Mucosa of stomach (tissue), 1 donor: ENCODE results near the gene PTBP3.

Source experiments
- H3K27me3 ChIP-seq: one replicate; pipeline ENCODE4 v1.7.0; 2013; ENCODE audit warnings: mild to moderate bottlenecking, low read length; ENCODE audit not compliant: control insufficient read depth, insufficient read depth
- H3K36me3 ChIP-seq: one replicate; pipeline ENCODE4 v1.7.0; 2013; ENCODE audit warnings: low read length; ENCODE audit not compliant: control insufficient read depth, insufficient read depth
- H3K4me1 ChIP-seq: one replicate; pipeline ENCODE4 v1.7.0; 2013; ENCODE audit warnings: mild to moderate bottlenecking, low read length; ENCODE audit not compliant: control insufficient read depth, insufficient read depth
- H3K4me3 ChIP-seq: one replicate; pipeline ENCODE4 v1.7.0; 2013; ENCODE audit warnings: low read length
- H3K9ac ChIP-seq: one replicate; pipeline ENCODE4 v1.7.0; 2013; ENCODE audit warnings: mild to moderate bottlenecking, low read length, moderate library complexity
- H3K9me3 ChIP-seq: one replicate; pipeline ENCODE4 v1.7.0; 2013; ENCODE audit warnings: mild to moderate bottlenecking, low read length, moderate library complexity; ENCODE audit not compliant: control insufficient read depth
- donor health status: Pancreatic carcinoma.

The PTBP3 gene

DNA sequence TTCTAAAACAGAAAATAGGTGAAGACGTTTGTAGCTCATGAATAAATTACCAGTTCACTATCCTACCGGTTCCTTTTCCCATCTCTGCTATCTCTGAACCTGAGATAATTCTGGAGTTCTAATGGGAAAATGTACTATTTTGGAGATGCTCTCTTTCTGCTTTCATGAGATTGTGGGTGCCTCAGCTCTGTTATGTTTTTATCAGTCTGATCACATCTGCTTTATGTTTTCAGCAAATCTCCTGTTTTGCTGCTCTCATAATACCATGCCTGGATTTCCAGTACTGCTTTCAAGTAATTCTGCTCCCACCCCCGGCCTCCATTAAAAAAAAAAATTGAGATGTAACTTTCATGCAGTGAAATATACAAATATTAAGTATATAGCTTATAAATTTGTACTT, 149.2 kb downstream of the PTBP3 start:
- Histone ChIP-seq H3K4me1 (peaks cover 7% of the 10 kb centered on the region), H3K4me3 (no peak overlapping the region), H3K9me3 (no peaks in the 10 kb centered on the region), H3K9ac (no peak overlapping the region), H3K36me3 (no peaks in the 10 kb centered on the region), H3K27me3 (no peaks in the 10 kb centered on the region)

DNA sequence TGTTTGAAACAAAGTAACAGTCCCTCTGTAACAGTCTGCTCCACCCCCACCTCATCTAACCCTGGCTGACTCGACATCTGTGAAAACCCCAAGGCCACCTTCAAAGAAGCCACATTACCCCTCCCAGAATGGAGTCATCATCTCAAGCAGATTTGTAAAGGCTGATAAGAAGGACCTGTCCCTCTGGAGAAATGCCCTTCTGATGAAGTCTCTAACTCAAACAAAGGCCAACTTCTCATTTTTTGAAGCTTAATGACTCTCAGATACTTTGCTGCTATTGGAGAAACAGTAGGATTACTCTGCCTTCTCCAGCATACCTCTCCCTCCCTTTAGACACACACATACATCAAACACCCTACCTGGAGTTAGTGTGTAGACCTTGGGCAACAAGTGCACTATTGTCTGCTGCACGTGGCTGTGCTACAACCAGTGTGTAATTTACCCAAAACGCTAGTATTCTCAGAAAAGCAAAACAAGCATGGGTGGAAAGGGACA, 153.0 kb downstream of the PTBP3 start:
- no peaks in the 10 kb centered on the region for H3K9me3 ChIP-seq
- H3K4me3 ChIP-seq, result no peak overlapping the region
- H3K36me3 ChIP-seq, result no peaks in the 10 kb centered on the region
- no peak overlapping the region for H3K9ac ChIP-seq
- no peaks in the 10 kb centered on the region for H3K27me3 ChIP-seq
- peaks cover 11% of the 10 kb centered on the region for H3K4me1 ChIP-seq

DNA sequence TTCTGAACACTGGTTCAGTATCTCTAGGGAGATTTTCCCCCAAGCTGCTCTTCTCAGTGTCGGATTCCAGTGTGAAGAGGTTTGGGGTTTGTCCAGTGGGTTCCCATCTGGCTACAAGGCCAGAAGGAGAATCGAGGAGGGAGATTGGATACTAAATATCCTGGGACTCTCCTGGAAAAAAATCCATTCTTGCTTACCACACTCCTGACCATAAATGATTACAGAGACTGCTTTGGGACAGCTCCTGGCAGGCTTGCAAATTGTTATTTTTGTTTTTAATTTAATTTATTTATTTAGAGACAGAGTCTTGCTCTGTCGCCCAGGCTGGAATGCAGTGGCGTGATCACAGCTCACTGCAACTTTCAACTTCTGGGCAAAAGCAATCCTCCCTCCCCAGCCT, 153.6 kb downstream of the PTBP3 start:
- Histone ChIP-seq H3K36me3 (no peaks in the 10 kb centered on the region), H3K9ac (no peak overlapping the region), H3K4me3 (no peak overlapping the region), H3K4me1 (peaks cover 13% of the 10 kb centered on the region), H3K27me3 (no peaks in the 10 kb centered on the region), H3K9me3 (no peaks in the 10 kb centered on the region)

DNA sequence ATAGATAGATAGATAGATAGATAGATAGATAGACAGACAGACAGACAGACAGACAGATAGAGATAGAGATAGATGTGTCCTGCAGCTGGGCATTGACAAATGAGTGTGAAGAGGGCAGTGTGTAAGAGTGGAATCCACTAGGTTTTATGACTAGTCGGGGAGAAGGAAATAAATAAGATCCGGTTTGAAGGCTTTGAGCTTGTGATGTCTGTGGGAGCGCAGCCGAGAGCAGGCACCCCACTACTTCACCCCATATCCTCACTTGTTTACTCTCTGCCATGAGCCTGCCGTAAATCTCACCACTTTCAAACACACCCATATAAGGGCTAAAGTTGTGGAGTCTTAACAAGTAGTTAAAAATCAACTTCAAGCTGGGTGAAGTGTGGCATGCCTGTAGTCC, 156.9 kb downstream of the PTBP3 start:
- peaks cover 38% of the 10 kb centered on the region for H3K4me1 ChIP-seq
- H3K4me3 ChIP-seq, result no peak overlapping the region
- H3K36me3 ChIP-seq, result no peaks in the 10 kb centered on the region
- H3K9me3 ChIP-seq, result no peaks in the 10 kb centered on the region
- H3K9ac ChIP-seq, result no peak overlapping the region
- no peaks in the 10 kb centered on the region for H3K27me3 ChIP-seq

DNA sequence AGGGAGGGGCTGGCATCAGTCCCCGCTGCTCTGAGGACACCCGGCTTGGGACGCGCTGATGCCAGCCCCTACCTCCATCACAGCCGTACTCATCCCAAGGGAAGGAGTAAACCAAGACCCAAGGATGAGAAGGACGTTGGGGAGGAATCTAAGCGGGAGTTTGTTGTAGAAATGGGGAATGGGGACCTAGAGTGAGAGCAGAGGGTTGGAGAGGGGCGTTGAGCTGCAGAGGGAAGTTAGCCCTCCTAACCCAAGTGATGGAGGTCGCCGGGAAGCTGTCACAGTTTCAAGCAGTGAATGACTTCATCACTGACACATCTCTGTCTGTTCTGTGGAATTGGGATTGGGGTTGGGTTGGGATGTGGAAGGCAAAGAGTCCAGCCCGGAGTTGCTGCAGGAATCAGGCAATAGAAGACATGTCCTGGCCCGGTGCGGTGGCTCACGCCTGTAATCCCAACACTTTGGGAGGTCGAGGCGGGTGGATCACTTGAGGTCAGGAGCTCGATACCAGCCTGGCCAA, 157.6 kb downstream of the PTBP3 start:
- no peaks in the 10 kb centered on the region for H3K9me3 ChIP-seq
- peaks cover 44% of the 10 kb centered on the region for H3K4me1 ChIP-seq
- no peaks in the 10 kb centered on the region for H3K36me3 ChIP-seq
- peak overlapping the region; percentile 43 for H3K4me3 ChIP-seq
- H3K27me3 ChIP-seq, result no peaks in the 10 kb centered on the region
- H3K9ac ChIP-seq, result peak overlapping the region; percentile 80

DNA sequence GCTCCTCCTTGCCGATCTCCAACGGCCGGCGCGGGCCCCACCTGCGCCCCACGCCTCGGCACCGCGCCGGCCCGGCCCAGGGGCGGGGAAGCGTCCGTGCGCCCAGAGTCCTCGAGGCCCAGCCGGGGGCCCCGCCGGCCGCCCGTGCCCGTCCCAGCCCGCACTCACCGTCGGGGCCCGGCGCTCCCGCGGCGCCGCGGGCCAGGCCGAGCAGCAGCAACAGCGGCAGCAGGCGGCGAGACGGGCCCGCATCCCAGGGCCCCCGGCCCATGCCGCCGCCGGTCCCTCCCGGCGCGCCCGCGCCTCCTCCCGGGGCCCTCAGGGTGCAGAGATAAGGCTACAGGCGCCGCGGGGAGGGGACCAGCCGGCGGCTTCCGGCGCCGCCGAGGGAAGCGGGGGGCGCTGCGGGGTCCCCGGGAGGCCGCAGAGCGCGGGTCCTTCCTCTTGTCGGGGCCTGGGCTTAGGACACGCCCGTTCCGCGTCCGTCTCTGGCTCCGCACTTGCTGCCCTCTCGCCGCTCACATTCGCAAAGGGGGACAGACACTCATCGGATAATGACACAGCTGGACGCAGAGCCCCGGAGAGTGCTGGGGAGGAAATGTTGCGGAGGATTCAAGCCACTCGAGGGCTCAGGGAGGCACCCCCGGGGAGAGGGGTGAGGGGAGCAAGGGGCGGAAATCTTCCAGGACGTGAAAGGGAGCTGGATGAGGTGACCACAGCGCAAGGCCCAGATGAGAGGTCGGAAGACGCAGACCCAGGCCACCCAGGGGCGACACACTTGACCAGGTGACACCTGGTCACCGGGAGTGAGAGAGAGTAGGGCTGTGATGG, 158.2 kb downstream of the PTBP3 start, which contains the start of gene SUSD1:
Gene SUSD1, minus strand, starts transcription at position 333 of the 831 bp plus-strand sequence. Its CDS starts 62 bp downstream, at position 271.
- Histone ChIP-seq H3K9ac (peak within 1 kb of the TSS; percentile 80), H3K9me3 (no peaks in the 10 kb centered on the region), H3K4me3 (peak within 1 kb of the TSS; percentile 43), H3K4me1 (peaks cover 41% of the 10 kb centered on the region), H3K27me3 (no peaks in the 10 kb centered on the region), H3K36me3 (no peaks in the 10 kb centered on the region)

DNA sequence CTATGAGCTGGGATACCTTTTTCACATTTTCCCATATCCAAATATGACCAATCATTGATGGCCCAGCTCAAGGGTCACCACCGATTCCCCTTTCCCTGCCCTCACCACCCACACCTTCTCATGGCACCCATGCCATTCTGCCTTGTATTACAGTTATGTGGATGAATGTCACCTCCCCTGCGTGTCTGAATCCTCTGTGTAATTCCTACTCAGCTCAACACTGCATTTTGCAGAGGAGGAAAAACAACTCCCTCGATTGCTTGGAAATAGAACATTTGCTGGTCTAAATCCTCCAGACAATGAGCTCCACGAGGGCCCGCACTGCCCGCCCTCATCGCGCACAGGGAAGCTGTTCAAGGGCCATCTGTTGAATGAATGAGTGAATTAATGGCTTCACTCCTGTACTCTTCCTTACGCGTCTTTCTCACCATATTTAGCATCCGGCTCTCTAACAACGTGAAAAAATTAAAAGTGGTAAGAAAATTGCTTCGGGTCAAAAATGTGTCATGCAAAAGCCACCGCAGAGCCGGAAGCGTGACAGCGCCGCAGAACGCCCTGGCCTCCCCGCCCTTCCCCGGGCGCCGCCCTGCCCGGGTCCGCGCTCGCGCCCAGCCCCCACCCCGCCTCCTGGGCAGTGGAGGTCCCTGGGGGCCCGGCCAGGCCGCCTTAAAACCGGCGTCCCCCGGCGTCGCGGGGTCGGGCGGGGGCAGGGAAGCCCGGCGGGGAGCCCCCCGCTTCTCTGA, 159.0 kb downstream of the PTBP3 start:
- Histone ChIP-seq H3K27me3 (no peaks in the 10 kb centered on the region), H3K36me3 (no peaks in the 10 kb centered on the region), H3K9ac (peak overlapping the region; percentile 80), H3K4me1 (peaks cover 49% of the 10 kb centered on the region), H3K4me3 (peak overlapping the region; percentile 15), H3K9me3 (no peaks in the 10 kb centered on the region)

DNA sequence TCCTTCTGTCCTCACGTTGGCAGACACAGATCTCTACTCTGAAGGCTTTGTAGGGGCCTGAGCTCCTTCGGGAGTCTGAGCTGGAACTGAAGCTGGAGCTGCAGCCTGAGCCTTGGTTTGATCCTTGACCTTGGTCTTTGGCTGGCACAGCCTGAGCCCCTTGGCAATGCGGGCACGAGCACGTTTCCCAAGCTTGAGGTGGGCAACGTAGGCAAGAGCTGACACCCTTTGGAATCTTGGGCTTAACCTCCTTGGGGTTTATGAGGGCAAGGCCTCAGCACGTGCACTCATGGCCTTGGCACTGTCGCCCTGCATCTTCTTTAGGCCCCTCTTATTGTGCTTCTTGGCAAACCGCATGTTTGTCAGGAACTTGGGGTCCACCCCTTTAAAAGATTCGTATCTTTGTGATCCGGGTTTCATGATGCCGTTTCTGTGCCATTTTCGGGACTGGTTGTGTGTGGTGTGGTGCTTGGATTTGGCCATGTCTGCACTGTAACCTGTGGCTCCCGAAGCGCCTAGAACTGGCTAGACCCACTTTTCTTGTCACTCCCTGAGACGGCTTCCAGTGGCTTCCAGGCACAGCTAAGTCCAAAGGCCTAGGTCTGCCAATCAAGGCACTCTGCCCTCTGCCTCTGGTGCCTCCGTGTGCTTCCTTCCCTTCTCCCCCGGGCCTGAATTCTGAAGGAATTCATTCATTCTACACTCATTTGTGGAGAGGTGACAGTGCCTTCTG, 159.8 kb downstream of the PTBP3 start:
- Histone ChIP-seq H3K9ac (peak overlapping the region; percentile 80), H3K36me3 (no peaks in the 10 kb centered on the region), H3K9me3 (no peaks in the 10 kb centered on the region), H3K27me3 (no peaks in the 10 kb centered on the region), H3K4me1 (peaks cover 56% of the 10 kb centered on the region), H3K4me3 (no peak overlapping the region)

DNA sequence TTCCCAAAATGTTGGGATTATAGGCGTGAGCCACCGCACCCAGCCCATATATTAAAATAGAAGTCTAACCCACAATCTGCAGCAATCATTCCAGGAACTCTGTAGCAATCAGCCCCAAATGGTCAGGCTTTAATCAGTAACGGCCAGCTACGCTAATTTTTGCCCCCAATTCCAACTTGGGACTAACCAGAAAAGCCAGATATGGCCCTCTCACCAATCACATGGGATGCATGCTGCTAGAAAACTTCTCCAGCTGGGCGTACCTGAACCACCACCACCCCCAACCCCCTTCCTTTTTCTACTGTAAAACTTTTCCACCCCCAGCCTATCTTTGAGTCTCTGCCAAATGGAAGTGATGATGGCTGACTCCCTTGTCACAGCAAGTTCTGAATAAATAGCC, 162.5 kb downstream of the PTBP3 start:
- Histone ChIP-seq H3K27me3 (no peaks in the 10 kb centered on the region), H3K9ac (no peak overlapping the region), H3K4me3 (no peak overlapping the region), H3K36me3 (no peaks in the 10 kb centered on the region), H3K4me1 (peaks cover 71% of the 10 kb centered on the region), H3K9me3 (no peaks in the 10 kb centered on the region)

DNA sequence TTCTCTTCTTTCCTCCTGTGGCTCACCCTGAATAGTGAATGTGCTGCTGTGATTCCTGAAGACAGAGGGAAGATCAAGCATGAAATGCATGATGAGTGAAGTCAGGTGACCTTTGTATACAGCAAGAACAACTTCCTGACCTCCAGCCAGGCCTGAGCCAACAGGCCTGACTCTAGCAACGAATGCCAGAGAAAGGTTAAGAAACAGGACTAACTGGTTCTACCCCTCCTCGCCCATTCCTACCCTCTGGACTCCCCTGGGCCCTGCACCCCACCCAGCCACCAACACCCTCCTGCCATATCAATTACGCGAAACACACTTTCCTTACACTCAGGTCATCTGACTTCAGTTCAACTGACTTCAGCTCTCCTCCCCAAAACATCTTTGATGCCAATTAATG, 163.2 kb downstream of the PTBP3 start:
- H3K36me3 ChIP-seq, result no peaks in the 10 kb centered on the region
- H3K9me3 ChIP-seq, result no peaks in the 10 kb centered on the region
- H3K4me3 ChIP-seq, result no peak overlapping the region
- no peaks in the 10 kb centered on the region for H3K27me3 ChIP-seq
- peaks cover 65% of the 10 kb centered on the region for H3K4me1 ChIP-seq
- H3K9ac ChIP-seq, result no peak overlapping the region

DNA sequence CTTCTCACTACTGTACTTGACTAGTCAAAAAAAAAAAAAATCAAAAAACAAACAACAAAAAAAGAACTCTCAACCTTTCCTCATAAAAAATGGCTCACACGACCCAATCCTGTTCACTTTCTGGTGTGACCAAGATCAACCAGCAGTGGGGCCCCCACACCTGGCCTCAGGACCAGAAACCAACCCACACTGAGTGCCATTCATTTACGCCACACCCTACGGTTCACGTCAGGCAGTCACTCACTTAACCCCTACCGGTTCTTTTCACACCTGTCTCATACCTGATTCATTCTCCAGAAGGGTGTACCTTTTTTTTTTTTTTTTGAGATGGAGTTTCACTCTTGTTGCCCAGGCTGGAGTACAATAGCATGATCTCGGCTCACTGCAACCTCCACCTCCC, 164.1 kb downstream of the PTBP3 start:
- Histone ChIP-seq H3K9me3 (no peaks in the 10 kb centered on the region), H3K9ac (no peak overlapping the region), H3K36me3 (no peaks in the 10 kb centered on the region), H3K27me3 (no peaks in the 10 kb centered on the region), H3K4me3 (no peak overlapping the region), H3K4me1 (peaks cover 65% of the 10 kb centered on the region)
